GM18909 (cell line): ENCODE results near the gene DBN1.

ENCODE experiments used
- ATAC-seq: cut with Tn5 transposase; IDR thresholded peaks from one replicate; pipeline ENCODE4 v1.9.1; 2021; ENCODE audit warnings: mild to moderate bottlenecking; ENCODE audit not compliant: unreplicated experiment, poor library complexity

Gene DBN1

DNA sequence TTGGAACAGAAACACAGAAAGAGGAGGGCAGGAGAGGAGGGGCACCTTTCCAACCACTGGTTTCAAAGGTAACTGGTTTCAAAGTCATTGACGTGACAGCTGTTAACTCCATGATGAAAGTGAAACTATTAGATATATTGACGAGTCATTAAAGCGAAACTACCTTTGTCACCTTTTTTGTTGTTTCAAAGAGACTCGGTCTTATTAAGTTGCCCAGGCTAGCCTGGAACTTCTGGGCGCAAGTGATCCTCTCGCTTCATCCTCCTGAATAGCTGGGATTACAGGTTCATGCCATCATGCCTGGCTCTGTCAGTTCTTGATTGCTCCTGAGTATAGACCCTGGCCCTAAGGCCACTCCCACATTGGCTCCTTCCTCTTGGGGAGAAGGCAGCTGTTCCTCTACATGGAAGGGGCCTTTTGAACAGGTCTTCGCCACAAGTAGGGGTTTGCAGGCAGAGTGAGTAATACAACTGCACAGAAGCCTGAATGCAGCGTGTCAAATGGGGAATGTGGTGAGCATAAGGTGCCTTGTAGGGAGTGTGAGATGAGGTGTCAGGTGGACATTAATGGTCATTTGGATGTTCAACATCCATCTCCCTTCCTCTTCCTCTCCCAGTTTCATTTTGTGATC lies 60.7 kb downstream of the DBN1 start:
- peak; percentile 58 for ATAC-seq

DNA sequence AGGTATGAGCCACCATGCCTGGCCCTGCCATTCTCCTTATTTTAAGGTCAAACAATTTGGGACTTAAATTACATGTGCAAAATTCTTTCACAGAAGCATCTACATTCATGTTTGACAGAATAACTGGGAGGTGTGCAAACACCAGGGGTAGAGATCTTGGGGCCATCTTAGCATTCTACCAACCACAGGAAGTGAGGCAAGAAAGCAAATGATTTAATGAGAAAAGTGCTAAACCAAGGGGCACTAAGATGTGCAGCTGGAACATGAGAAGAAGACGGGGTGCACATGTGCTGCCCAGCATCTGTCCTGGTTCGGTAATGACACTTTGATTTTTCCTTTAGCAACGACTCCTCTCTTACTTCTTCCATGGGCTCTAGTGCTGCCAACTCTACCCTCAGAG lies 62.9 kb downstream of the DBN1 start:
- no peak for ATAC-seq

DNA sequence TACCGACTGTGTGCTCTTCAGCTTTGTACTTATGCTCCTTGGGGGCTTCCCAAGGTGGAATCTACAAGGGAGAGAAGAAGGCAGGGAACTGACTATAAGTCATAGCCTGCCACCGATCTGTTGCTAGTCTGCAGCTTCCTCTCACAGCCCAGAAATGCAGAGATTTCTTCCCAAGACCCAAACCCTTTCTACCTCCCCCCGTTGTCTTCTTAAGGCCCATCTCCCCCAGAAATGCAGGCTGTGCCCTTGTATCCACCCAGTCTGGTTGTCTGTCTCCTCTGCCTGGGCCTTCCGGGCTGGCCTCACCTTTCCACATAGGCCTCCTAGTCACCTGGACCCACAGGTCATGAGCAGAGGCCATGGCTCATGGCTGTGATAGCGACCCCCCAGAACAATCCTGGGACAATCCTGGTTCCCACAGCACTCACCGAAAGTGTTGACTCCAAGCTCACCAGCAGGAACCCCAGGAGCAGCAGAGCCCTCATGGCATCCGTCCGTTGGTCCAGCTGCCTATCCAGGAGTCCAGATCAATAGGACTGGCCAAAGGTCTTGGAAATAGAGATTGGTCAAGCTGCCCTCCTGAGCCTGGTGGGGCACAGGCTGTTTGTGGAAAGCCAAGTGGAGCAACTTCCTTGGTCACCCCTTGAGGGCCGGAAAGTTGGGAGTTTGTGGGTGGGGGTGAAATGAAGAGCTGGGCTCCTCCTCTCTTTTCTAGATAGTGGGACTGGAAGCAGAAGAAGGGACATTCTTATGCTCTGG lies 64.2 kb downstream of the DBN1 start, which contains the start of gene F12:
TSS of gene F12 (minus strand) at position 522 of the 759 bp plus-strand sequence. CDS start at position 485, 37 bp downstream.
- no peak for ATAC-seq
